ENCODE data around the gene SLC25A19. TPM values are rescaled to one million over a fixed set of nuclear protein-coding genes. Genes with fewer than 3 reads are reported as not detected.

The SLC25A19 gene
- total RNA-seq, 1 donor from 2014 or later = 17.8 TPM

DNA sequence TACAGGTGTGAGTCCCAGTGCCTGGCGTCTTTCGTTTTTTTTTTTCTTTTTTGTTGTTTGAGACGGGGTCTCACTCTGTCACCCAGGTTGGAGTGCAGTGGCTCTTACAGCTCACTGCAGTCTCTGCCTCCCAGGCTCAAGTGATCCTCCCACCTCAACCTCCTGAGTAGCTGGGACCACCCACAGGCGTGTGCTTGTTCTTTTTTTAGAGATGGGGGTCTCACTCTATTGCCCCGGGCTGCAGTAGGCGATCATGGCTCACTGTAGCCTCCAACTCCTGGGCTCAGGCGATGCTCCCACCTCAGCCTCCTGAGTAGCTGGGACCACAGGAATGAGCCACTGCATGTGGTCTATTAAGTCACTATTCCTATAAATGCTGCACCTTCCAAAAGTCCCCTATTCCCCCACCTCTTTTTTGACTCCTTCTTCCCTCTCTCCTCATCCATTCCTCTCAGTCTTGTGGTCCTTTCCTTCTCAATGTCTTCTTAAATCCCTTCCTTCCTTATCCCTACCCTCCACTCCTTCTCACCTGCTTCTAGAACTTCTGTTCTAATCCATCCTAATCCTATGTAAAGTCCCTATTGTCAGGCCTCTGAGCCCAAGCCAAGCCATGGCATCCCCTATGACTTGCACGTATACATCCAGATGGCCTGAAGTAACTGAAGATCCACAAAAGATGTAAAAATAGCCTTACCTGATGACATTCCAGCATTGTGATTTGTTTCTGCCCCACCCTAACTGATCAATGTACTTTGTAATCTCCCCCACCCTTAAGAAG, 37.0 kb downstream of the SLC25A19 start:
- no peak overlapping the region for H3K4me3 Mint-ChIP-seq

DNA sequence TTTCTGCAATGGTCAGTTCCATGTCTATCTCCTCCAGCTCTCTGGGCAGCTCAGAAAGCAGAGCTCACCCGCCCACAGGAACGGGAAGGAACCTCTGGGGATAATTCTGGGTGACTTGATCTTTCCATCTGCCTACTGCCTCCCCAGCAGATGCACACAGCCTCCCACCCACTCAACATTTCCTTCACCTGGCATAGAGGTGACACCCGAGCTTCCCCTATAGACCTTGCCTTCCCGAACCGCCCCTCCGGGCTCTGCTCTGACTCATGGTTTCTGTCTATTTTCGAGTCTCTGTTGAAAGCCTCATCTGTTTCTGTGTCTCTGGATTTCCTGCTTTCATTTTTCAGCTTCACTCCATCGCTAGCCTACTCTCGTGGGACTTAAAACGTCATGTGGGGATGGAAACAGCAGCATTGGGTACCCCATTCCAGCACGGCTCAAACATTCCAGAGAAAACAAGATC, 39.2 kb downstream of the SLC25A19 start:
- Mint-ChIP-seq H3K4me3 (no peak overlapping the region), H3K27ac (peak overlapping the region; percentile 21), H3K36me3 (no peaks in the 10 kb centered on the region), H3K4me1 (ENCODE audit: unreplicated experiment) (peaks cover 9% of the 10 kb centered on the region), H3K9me3 (no peaks in the 10 kb centered on the region), H3K27me3 (no peaks in the 10 kb centered on the region)
- TF ChIP-seq CTCF (conservative IDR thresholded peaks at IDR 0.05) = no peak
- no peak for DNase-seq (ENCODE audit: extremely low spot score, unreplicated experiment)

More for the DNA sequence above, 37.0 kb downstream of the SLC25A19 start:
- Mint-ChIP-seq H3K27ac (no peak overlapping the region), H3K27me3 (no peaks in the 10 kb centered on the region), H3K36me3 (no peaks in the 10 kb centered on the region), H3K9me3 (no peaks in the 10 kb centered on the region), H3K4me1 (ENCODE audit: unreplicated experiment) (peaks cover 20% of the 10 kb centered on the region)
- TF ChIP-seq CTCF (conservative IDR thresholded peaks at IDR 0.05) = no peak
- no peak for DNase-seq (ENCODE audit: extremely low spot score, unreplicated experiment)

DNA sequence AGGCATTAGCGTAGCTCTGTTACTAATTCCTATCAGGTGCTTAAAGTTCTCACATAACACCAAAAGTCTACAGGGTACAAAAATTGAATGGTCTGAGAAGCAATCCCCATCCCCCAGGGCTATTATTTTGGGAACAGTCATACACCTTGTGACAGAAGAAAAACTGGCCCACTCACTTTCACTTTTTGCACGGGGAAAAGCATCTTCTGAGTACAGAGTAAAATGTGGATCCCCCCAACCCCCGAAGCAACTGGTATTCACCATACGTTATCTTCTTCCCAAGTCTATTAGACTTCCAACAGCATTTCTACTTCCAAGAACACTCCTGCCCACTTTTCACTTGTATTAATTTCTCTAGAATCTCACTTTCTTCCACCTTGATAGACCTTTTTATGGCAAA, 39.7 kb downstream of the SLC25A19 start:
- TF ChIP-seq CTCF (conservative IDR thresholded peaks at IDR 0.05) = no peak
- Mint-ChIP-seq H3K9me3 (no peaks in the 10 kb centered on the region), H3K27me3 (no peaks in the 10 kb centered on the region), H3K4me1 (ENCODE audit: unreplicated experiment) (peaks cover 9% of the 10 kb centered on the region), H3K27ac (peak overlapping the region; percentile 21), H3K36me3 (no peaks in the 10 kb centered on the region), H3K4me3 (no peak overlapping the region)
- no peak for DNase-seq (ENCODE audit: extremely low spot score, unreplicated experiment)

GRCh38 chr17:75246404-75246803, 42.8 kb downstream of the SLC25A19 start:
- TF ChIP-seq CTCF (conservative IDR thresholded peaks at IDR 0.05) = no peak
- H3K36me3 Mint-ChIP-seq = peaks cover 3% of the 10 kb centered on the region
- no peaks in the 10 kb centered on the region for H3K27me3 Mint-ChIP-seq
- peaks cover 9% of the 10 kb centered on the region for H3K4me1 Mint-ChIP-seq (ENCODE audit: unreplicated experiment)
- no peak overlapping the region for H3K27ac Mint-ChIP-seq
- H3K4me3 Mint-ChIP-seq = no peak overlapping the region
- no peak for DNase-seq (ENCODE audit: extremely low spot score, unreplicated experiment)
- H3K9me3 Mint-ChIP-seq = no peaks in the 10 kb centered on the region

DNA sequence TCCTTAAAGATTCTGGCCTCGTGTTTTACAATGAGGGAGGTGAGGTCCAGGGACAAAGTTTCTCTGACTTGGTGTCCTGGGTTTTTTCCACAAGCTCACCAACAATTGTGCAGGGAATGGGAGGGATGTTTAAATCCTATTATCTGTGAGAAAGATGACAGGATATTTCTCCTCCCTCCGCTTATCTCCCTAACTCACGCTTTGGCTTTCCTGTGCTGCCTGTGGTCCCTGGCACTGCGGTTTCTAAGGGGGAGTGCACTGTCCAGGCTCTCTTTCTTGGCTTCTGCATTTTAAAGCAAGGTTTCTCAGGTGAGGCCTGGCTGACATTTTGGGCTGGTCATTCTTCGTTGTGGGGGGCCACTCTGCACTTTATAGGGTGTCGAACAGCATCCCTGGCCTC, 44.2 kb downstream of the SLC25A19 start:
- Mint-ChIP-seq H3K4me3 (no peak overlapping the region), H3K4me1 (ENCODE audit: unreplicated experiment) (peaks cover 6% of the 10 kb centered on the region), H3K27me3 (no peaks in the 10 kb centered on the region), H3K9me3 (no peaks in the 10 kb centered on the region), H3K27ac (no peak overlapping the region), H3K36me3 (peaks cover 3% of the 10 kb centered on the region)
- no peak for DNase-seq (ENCODE audit: extremely low spot score, unreplicated experiment)
- no peak for TF ChIP-seq CTCF (conservative IDR thresholded peaks at IDR 0.05)

All from type B pancreatic cell (in vitro differentiated cells).